Ascending aorta (tissue), 2 donors: ENCODE data around the gene TOGARAM2. TPM values are rescaled to one million over a fixed set of nuclear protein-coding genes. Genes with fewer than 3 reads are reported as not detected.

Source experiments
- DNase-seq, 2 donors: peaks; one replicate each; pipeline ENCODE4 v3.0.0-alpha.2; 2019; ENCODE audit warnings: low spot score in 2 of 2
- H3K27ac ChIP-seq, 2 donors: fragments of 200-600 bp; sonication (generic); one replicate each; pipeline ENCODE4 v1.5.1; 2016 to 2017; ENCODE audit warnings: mild to moderate bottlenecking in 1 of 2
- H3K27me3 ChIP-seq: fragments of 200-600 bp; sonication (generic); one replicate; pipeline ENCODE4 v1.5.1; 2017
- H3K36me3 ChIP-seq, 2 donors: fragments of 200-600 bp; sonication (generic); one replicate each; pipeline ENCODE4 v1.5.1; 2016
- H3K4me1 ChIP-seq, 2 donors: fragments of 200-600 bp; sonication (generic); one replicate each; pipeline ENCODE4 v1.5.1; 2016 to 2017; ENCODE audit warnings: mild to moderate bottlenecking in 1 of 2
- H3K4me3 ChIP-seq, 2 donors: fragments of 200-600 bp; sonication (generic); one replicate each; pipeline ENCODE4 v1.5.1; 2016 to 2017; ENCODE audit warnings: mild to moderate bottlenecking in 1 of 2
- H3K9me3 ChIP-seq, 2 donors: fragments of 200-600 bp; sonication (generic); one replicate each; pipeline ENCODE4 v1.5.1; 2016
- intact Hi-C: fragments of 100-400 bp; cut with DNase I; formaldehyde crosslinking; loops from one replicate; pipeline ENCODE4 v1.15.1; 2023
- total RNA-seq: library from RNA; depleted of rRNA; stranded (reverse); fragments of >200 nt; gene quantifications from one replicate; pipeline ENCODE4 v1.1.0, GENCODE V29; 2016
- TF ChIP-seq, protein P1 (sequence below), 3 experiments: fragments of 200-600 bp in 2 of 3; fragments of 450-650 bp in 1 of 3; sonication (generic) in 2 of 3; IDR thresholded peaks; one replicate each; pipeline ENCODE4 v1.5.1; 2016 to 2019; ENCODE audit warnings: antibody characterized with exemption in 3 of 3, mild to moderate bottlenecking in 1 of 3, moderate library complexity in 1 of 3

The TOGARAM2 gene
- total RNA-seq, 1 donor from 2014 or later = not detected

DNA sequence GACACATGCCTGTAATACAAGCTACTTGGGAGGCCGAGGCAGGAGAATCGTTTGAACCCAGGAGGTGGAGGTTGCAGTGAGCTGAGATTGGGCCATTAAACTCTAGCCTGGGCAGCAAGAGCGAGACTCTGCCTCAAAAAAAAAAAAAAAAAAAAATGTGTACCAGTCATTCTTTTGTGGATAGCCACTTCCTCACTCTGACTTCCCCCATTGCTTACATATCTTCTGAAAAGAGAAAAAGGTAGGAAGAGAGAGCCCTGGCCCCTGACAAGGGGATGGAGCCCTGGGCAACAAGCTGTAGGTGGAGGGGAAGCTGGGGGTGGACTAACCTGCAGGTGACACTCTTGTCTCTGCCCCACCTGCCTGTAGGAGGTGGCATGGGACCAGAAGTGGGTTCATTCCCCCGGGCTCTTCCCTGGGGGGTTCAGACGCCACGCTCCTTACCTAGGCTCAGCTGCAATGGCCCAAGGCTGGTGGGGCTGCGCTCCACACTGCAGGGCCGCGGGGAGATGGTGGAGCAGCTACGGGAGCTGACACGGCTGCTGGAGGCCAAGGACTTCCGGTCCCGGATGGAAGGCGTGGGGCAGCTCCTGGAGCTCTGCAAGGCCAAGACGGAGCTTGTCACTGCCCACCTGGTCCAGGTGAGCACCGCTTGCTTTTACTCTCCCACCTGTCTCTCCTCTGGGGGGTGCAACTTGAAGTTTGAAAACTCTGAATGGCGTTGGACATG lies 54.1 kb downstream of the TOGARAM2 start:
- TF ChIP-seq, protein P1, sequence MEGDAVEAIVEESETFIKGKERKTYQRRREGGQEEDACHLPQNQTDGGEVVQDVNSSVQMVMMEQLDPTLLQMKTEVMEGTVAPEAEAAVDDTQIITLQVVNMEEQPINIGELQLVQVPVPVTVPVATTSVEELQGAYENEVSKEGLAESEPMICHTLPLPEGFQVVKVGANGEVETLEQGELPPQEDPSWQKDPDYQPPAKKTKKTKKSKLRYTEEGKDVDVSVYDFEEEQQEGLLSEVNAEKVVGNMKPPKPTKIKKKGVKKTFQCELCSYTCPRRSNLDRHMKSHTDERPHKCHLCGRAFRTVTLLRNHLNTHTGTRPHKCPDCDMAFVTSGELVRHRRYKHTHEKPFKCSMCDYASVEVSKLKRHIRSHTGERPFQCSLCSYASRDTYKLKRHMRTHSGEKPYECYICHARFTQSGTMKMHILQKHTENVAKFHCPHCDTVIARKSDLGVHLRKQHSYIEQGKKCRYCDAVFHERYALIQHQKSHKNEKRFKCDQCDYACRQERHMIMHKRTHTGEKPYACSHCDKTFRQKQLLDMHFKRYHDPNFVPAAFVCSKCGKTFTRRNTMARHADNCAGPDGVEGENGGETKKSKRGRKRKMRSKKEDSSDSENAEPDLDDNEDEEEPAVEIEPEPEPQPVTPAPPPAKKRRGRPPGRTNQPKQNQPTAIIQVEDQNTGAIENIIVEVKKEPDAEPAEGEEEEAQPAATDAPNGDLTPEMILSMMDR (IDR thresholded peaks at IDR 0.05) = no peak
- DNase-seq = no peak
- H3K9me3 ChIP-seq = no peaks in the 10 kb centered on the region
- no peaks in the 10 kb centered on the region for H3K27me3 ChIP-seq
- H3K4me3 ChIP-seq = no peak overlapping the region
- no peak overlapping the region for H3K27ac ChIP-seq
- H3K36me3 ChIP-seq = no peaks in the 10 kb centered on the region
- no peaks in the 10 kb centered on the region for H3K4me1 ChIP-seq
- intact Hi-C loops = no loop called here

DNA sequence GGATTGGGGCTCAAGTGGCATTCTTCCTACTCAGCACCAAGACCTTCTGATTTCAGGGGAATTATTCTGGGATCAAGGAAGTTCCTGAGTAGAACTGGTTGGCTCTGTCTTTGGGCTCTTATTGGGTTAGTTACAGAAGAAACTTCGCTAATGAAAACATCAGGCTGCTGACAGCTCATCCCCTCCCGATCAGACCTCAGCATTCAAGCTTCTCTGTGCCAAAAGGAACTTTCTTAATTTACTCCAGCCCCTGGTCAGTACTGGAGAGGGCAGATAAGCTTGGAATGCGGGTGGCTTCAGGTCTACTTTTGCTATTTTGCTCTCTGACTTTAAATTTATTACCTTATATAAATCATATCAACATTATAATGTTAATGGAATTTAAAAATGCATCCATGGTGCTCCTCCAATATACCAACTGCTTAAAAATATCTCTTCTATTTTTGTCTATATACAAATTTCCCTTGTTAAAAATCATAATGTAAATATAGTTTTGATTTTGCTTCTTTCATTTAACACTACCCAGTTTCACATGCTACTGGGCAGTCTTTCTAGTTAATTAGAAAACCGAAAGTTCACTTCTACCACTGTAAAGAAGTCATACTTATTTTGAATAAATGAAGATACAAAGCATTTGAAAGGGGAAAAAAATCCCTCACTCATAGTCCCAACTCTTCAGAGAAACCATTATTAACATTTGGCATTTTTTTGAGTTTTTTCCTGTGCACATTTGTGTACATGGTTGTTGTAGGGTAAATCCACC lies 58.8 kb downstream of the TOGARAM2 start:
- Histone ChIP-seq H3K4me1 (no peaks in the 10 kb centered on the region), H3K27ac (no peak overlapping the region), H3K9me3 (no peaks in the 10 kb centered on the region), H3K36me3 (no peaks in the 10 kb centered on the region), H3K4me3 (no peak overlapping the region), H3K27me3 (no peaks in the 10 kb centered on the region)
- intact Hi-C loops = no loop called here
- no peak for DNase-seq
- TF ChIP-seq, protein P1 (IDR thresholded peaks at IDR 0.05) = no peak

DNA sequence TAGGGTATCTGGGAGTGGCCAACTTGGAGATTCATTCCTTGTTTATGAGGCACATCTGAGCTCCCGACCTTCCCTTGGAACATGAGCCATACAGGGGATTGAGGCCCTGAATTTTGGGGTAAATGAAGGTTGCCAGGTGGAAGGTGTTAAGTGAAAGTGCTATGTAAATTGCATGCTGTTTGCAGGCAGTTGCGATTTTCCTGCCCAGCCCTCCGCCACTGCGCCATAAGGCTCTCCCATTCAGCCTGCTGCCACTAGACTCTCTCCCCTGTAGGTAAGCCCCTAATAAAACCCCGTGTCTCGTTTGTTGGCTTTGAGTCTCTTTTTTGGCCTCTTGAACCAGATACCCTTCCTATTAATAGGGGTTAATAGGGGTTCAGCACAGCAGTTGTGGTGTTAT lies 59.5 kb downstream of the TOGARAM2 start:
- H3K9me3 ChIP-seq = no peaks in the 10 kb centered on the region
- TF ChIP-seq, protein P1 (IDR thresholded peaks at IDR 0.05) = no peak
- no peak for DNase-seq
- H3K4me3 ChIP-seq = no peak overlapping the region
- intact Hi-C loops = no loop called here
- H3K36me3 ChIP-seq = no peaks in the 10 kb centered on the region
- H3K4me1 ChIP-seq = no peaks in the 10 kb centered on the region
- H3K27me3 ChIP-seq = no peaks in the 10 kb centered on the region
- H3K27ac ChIP-seq = no peak overlapping the region

DNA sequence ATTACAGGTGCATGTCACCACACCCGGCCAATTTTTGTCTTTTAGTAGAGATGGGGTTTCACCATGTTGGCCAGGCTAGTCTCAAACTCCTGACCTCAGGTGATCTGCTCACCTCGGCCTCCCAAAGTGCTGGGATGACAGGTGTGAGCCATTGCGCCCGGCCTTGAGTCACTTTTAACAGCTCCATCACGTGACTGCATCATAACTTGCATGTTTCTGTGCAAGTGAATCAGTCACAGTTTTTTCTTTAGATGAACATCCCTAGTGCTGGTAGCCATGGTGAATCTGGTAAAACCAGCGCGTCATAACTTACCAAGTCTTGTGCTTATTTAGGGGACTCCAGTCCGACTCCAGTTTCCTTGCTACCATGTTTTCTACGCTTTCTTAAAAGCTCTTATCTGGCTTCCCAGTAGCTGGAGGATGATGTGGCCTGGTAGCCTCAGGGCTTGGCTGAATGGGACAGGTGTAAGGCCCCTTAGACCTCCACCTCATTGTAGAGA lies 60.1 kb downstream of the TOGARAM2 start:
- Histone ChIP-seq H3K27ac (no peak overlapping the region), H3K4me1 (no peaks in the 10 kb centered on the region), H3K27me3 (no peaks in the 10 kb centered on the region), H3K4me3 (no peak overlapping the region), H3K9me3 (no peaks in the 10 kb centered on the region), H3K36me3 (no peaks in the 10 kb centered on the region)
- intact Hi-C loops = no loop called here
- no peak for DNase-seq
- TF ChIP-seq, protein P1 (IDR thresholded peaks at IDR 0.05) = no peak

DNA sequence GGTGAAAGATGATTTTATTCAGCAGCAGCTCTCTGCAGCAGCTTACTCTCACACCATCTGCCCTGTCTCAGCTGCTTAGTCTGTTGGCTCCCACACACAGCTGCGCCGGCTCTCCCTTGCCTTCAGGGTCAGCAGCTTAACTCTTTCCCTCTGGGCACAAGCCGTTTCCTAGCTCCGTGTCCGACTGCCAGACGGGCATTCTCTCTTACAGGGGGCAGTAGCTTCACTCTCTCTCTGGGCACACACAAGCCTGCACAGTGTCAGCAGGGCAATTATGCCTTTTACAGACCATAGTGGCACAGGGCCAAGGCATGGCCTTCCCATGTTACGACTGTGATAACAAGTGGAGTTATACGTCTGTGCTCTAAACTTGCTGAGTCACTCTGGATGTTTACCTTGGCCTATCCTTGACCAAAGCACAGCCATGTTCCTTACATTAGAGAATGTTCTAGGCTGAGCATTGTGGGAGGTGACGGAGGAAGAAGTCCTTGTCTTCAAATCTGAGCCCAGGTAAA lies 61.5 kb downstream of the TOGARAM2 start:
- no peaks in the 10 kb centered on the region for H3K9me3 ChIP-seq
- no peak overlapping the region for H3K27ac ChIP-seq
- TF ChIP-seq, protein P1 (IDR thresholded peaks at IDR 0.05) = no peak
- no peaks in the 10 kb centered on the region for H3K4me1 ChIP-seq
- DNase-seq = no peak
- no peak overlapping the region for H3K4me3 ChIP-seq
- no peaks in the 10 kb centered on the region for H3K36me3 ChIP-seq
- H3K27me3 ChIP-seq = no peaks in the 10 kb centered on the region
- intact Hi-C loops = no loop called here
